ENCODE results near the gene N4BP2L2.

Gene N4BP2L2

DNA sequence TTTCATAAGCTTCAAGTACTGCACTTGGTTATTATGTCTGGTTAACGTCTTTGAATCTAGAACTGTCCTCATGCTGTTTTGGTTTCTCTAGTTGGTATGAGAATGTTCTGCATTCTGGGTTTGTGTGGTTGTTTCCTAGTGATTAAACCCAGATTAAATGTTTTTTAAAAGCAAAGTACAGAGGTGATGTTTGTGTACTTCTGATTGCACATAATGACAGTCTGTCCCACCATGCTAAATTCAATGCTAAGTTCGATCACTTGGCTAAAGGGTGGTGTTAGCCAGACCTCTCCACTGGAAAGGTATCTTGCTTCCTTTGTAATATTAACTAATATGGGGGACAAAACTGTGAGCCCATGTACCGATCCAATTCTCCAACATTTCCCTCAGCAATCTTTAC lies 125.3 kb downstream of the N4BP2L2 start:
- no peak for TF ChIP-seq CTCF (IDR thresholded peaks at IDR 0.05; ENCODE audit: extremely low read depth, missing control alignments)
- no peak for DNase-seq (ENCODE audit: low spot score)

- no peak for TF ChIP-seq CTCF (IDR thresholded peaks at IDR 0.05; ENCODE audit: extremely low read depth, missing control alignments)
- no peak for DNase-seq (ENCODE audit: low spot score)
Measured at GRCh38 chr13:32409561-32410421, 128.8 kb downstream of the N4BP2L2 start.

DNA sequence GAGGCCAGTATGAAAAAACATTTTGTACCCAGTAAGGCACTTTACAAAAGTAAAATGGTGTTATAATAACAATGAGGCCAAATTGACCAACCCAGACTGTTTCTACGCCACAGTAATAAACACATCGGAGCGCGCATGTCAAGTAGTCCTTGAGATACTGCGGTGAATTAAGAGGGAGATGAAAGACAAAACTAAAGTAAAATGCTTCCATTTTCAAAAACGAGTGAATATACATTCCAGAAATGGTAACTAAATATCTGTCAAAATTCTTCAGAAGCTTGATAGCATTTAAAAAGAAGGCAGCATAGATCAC lies 129.6 kb downstream of the N4BP2L2 start:
- no peak for TF ChIP-seq CTCF (IDR thresholded peaks at IDR 0.05; ENCODE audit: extremely low read depth, missing control alignments)
- no peak for DNase-seq (ENCODE audit: low spot score)

GRCh38 chr13:32408296-32409000 lies 130.1 kb downstream of the N4BP2L2 start:
- DNase-seq (ENCODE audit: low spot score), result no peak
- no peak for TF ChIP-seq CTCF (IDR thresholded peaks at IDR 0.05; ENCODE audit: extremely low read depth, missing control alignments)

- TF ChIP-seq CTCF (IDR thresholded peaks at IDR 0.05; ENCODE audit: extremely low read depth, missing control alignments), result no peak
Measured at GRCh38 chr13:32407854-32408253, 130.7 kb downstream of the N4BP2L2 start.

GRCh38 chr13:32403108-32403507 lies 135.5 kb downstream of the N4BP2L2 start:
- no peak for DNase-seq (ENCODE audit: low spot score)
- TF ChIP-seq CTCF (IDR thresholded peaks at IDR 0.05; ENCODE audit: extremely low read depth, missing control alignments), result no peak

More at GRCh38 chr13:32407854-32408253, 130.7 kb downstream of the N4BP2L2 start:
- no peak for DNase-seq (ENCODE audit: low spot score)

- no peak for TF ChIP-seq CTCF (IDR thresholded peaks at IDR 0.05; ENCODE audit: extremely low read depth, missing control alignments)
- no peak for DNase-seq (ENCODE audit: low spot score)
Measured at GRCh38 chr13:32391101-32391619, 147.4 kb downstream of the N4BP2L2 start.

Measured in GM20000 (cell line).